Measurements from ENCODE around the gene NEDD4L. TPM values are rescaled to one million over a fixed set of nuclear protein-coding genes. Genes with fewer than 3 reads are reported as not detected.

NEDD4L gene
- total RNA-seq, 1 experiment from 2014 or later = 108 TPM

GRCh38 chr18:58285449-58286130, 241.6 kb downstream of the NEDD4L start:
- Mint-ChIP-seq H3K4me1 (ENCODE audit: insufficient read depth, unreplicated experiment) (peaks cover 66% of the 10 kb centered on the region), H3K27me3 (ENCODE audit: insufficient read depth, unreplicated experiment) (no peaks in the 10 kb centered on the region), H3K36me3 (ENCODE audit: insufficient read depth, unreplicated experiment) (no peaks in the 10 kb centered on the region), H3K4me3 (ENCODE audit: unreplicated experiment) (peak overlapping the region; percentile 33), H3K27ac (ENCODE audit: low read depth, unreplicated experiment) (peak overlapping the region; percentile 94), H3K9me3 (ENCODE audit: unreplicated experiment) (no peaks in the 10 kb centered on the region)
- intact Hi-C loops (cut with micrococcal nuclease) = no loop called here
- BruUV-seq (replicated peaks) = no TSS peak
- ChIA-PET POLR2A (interaction anchor here (0.6 to 16.7 kb wide), 17 partner anchors 9 to 270 kb away, joined by 3 to 378 read pairs (median 5); no protein-coding TSS in a partner anchor), CTCF (interaction anchor here (0.5 to 1.8 kb wide), 6 partner anchors 13 to 710 kb away, joined by 3 to 4 read pairs (median 3); no protein-coding TSS in a partner anchor)
- TF ChIP-seq, protein P1, sequence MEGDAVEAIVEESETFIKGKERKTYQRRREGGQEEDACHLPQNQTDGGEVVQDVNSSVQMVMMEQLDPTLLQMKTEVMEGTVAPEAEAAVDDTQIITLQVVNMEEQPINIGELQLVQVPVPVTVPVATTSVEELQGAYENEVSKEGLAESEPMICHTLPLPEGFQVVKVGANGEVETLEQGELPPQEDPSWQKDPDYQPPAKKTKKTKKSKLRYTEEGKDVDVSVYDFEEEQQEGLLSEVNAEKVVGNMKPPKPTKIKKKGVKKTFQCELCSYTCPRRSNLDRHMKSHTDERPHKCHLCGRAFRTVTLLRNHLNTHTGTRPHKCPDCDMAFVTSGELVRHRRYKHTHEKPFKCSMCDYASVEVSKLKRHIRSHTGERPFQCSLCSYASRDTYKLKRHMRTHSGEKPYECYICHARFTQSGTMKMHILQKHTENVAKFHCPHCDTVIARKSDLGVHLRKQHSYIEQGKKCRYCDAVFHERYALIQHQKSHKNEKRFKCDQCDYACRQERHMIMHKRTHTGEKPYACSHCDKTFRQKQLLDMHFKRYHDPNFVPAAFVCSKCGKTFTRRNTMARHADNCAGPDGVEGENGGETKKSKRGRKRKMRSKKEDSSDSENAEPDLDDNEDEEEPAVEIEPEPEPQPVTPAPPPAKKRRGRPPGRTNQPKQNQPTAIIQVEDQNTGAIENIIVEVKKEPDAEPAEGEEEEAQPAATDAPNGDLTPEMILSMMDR (IDR thresholded peaks at IDR 0.05; ENCODE audit: unreplicated experiment) = no peak
- DNase-seq (ENCODE audit: unreplicated experiment) = no peak

DNA sequence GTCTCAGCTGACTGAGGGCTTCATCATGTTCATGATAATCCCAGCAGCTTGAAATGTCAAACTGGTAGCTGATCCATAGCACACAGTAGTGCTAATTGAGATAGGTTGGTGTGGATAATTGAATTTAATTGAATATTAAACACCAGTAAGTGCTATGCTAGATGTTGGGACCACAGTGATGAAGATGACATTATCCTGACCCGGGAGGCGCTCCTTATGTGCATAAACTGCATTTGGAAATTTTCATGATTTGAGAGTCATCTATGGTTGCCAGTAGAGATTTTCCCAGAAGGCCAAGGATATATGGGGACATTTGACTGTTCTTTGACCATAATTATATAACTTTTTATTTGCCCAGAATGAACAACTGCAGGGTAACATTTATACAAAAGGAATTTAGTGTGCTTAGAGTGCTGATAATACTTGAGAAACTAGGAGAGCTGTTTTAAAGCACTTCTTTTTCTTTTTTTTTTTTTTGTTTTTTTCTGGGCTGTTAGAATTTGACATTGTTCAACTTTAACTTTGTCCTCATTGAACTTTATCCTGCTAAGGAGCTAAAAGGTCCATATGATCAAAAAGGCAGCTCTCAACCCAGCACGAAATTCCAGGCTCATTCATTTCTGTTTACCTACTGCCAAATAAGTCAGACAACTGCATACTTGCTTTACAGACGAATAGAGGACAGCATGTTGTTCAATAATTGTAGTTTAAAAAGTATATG, 242.8 kb downstream of the NEDD4L start:
- Mint-ChIP-seq H3K27ac (ENCODE audit: low read depth, unreplicated experiment) (peak overlapping the region; percentile 94), H3K4me1 (ENCODE audit: insufficient read depth, unreplicated experiment) (peaks cover 61% of the 10 kb centered on the region), H3K27me3 (ENCODE audit: insufficient read depth, unreplicated experiment) (no peaks in the 10 kb centered on the region), H3K36me3 (ENCODE audit: insufficient read depth, unreplicated experiment) (peaks cover 5% of the 10 kb centered on the region), H3K4me3 (ENCODE audit: unreplicated experiment) (no peak overlapping the region), H3K9me3 (ENCODE audit: unreplicated experiment) (no peaks in the 10 kb centered on the region)
- no peak for DNase-seq (ENCODE audit: unreplicated experiment)
- intact Hi-C loops (cut with micrococcal nuclease) = no loop called here
- TF ChIP-seq, protein P1 (IDR thresholded peaks at IDR 0.05; ENCODE audit: unreplicated experiment) = no peak
- ChIA-PET POLR2A (interaction anchor here (0.7 to 16.7 kb wide), 13 partner anchors 9 to 241 kb away, joined by 3 to 378 read pairs (median 7); no protein-coding TSS in a partner anchor), CTCF (interaction anchor here (0.6 to 1.2 kb wide), 4 partner anchors 32 to 104 kb away, joined by 3 to 4 read pairs (median 4); no protein-coding TSS in a partner anchor)
- BruUV-seq (replicated peaks) = no TSS peak

DNA sequence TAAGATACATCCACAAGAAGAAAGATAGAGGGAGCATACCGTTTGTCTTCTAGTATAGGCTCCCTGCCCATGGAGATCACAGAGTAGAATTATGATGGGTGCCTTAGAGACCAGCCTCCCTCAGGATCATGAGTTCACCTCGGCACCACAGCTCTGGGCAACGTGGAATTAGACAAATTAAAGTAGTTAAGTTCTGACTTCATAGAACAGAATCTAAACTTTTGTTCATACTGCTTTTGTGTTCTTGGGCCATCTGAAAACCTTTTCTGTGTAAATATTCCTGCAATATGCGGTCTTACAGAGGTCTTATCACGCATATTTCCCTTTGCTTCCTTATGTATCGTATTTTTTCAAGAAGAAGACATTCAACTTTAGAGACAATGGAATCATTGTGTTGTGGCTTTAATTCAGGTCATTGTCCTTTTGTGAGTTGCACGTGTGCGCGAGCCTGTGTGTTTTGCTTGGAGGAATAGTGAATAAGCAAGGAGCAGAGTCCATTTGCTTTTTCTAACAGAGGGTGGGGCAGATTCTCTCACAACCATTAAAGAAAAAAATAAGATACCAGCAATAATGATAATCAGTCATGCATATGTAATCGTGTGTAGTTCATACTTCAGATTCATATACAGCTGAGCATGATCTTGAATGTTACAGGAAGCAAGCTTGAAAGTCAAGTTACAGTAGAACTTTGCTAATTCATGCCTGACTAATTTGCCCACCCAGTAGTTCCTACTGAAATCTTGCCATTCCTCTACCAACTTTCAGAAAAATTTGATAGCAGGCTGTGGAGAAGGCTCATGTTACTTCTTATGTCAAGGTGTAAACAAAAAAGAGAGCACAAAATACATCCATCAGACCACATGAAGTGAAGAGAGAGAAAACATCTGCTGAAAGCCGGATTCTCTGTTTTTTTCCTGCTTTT, 243.6 kb downstream of the NEDD4L start:
- Mint-ChIP-seq H3K27ac (ENCODE audit: low read depth, unreplicated experiment) (peak overlapping the region; percentile 94), H3K4me3 (ENCODE audit: unreplicated experiment) (peak overlapping the region; percentile 31), H3K36me3 (ENCODE audit: insufficient read depth, unreplicated experiment) (peaks cover 12% of the 10 kb centered on the region), H3K4me1 (ENCODE audit: insufficient read depth, unreplicated experiment) (peaks cover 61% of the 10 kb centered on the region), H3K9me3 (ENCODE audit: unreplicated experiment) (no peaks in the 10 kb centered on the region), H3K27me3 (ENCODE audit: insufficient read depth, unreplicated experiment) (no peaks in the 10 kb centered on the region)
- intact Hi-C loops (cut with micrococcal nuclease) = no loop called here
- ChIA-PET CTCF (interaction anchor here (0.6 to 1.2 kb wide), 4 partner anchors 31 to 105 kb away, joined by 3 to 4 read pairs (median 4); no protein-coding TSS in a partner anchor), POLR2A (interaction anchor here (0.7 to 16.7 kb wide), 9 partner anchors 10 to 242 kb away, joined by 3 to 378 read pairs (median 24); no protein-coding TSS in a partner anchor)
- TF ChIP-seq, protein P1 (IDR thresholded peaks at IDR 0.05; ENCODE audit: unreplicated experiment) = no peak
- no peak for DNase-seq (ENCODE audit: unreplicated experiment)
- BruUV-seq (replicated peaks) = no TSS peak

All from MCF 10A (cell line).